Stimulated activated naive CD4-positive, alpha-beta T cell treated with Interleukin-2 at 50 U/mL for 16 hours (primary cell): Measurements from ENCODE around the gene CYP2E1.
"Not testable (repeated sequence)": the region's sequence is repeated elsewhere in the genome, so short reads cannot be mapped to it uniquely, and the experiment has no call there.

Experiments used
- DNase-seq: peaks from one replicate; lab custom pipeline; 2025; lab: John Stamatoyannopoulos, UW

CYP2E1 gene

DNA sequence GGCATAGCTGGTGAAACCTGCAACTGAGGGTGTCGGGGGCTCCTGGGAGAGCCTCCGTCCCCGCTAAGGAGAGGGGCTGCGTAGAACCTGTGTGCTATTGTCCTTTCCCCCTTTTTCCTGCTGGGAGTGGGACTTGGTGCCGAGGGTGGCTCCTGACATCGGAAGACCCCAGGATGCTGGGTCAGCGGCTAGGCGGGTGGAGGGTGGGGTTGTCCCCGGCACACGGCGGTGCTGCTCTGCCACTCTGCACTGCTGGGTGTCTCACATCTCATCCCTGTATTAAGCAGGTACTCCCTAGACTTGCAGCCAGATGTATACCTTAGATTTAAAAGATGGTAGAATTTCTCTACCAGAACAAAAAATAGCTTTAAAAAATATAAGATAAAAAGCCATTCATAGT, 44.9 kb downstream of the CYP2E1 start:
- not testable (repeated sequence) for DNase-seq

DNA sequence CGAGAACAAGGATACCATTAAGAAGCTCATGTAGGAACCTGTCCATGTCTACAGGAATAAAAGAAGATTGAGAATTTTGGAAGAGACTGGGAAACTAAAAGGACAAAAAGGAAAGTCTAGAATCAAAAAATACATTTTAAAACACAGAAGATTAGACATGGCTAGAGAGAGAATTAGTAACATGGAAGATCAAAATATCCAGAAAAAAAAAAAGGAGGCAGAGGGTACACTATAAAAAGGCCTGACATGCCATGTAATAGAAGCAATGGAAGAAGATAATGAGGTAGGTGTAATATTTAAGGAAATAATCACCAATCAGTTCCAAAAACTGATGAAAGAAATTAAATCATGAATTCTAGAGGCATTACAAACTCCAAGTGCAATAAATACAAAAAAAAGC, 46.3 kb downstream of the CYP2E1 start:
- DNase-seq = not testable (repeated sequence)

DNA sequence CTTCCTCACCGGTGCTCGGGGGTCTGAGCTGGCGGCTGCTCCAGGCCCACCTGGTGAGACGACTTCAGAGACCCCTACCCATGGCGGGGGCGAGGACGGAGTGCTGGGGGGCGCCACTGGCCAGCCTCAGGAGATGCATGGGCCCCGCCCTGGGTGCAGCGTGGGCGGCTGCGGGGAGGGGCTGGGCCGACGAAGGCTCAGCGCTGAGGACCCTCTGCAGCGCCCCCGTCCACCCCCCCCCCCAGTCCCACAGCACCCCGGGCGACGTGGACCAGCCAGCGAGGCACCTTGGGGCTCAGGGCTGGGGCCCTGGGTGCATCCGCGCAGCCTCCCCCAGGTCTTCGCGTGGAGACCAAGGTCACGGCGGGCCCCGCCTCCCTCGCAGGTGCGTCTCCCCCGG, 49.9 kb downstream of the CYP2E1 start:
- DNase-seq = not testable (repeated sequence)
